NCI-H2107 treated with DMSO at 0.1 percent for 48 hours (cell line): ENCODE data around the gene CA12.
A peak's percentile ranks its signal among the peaks of the same experiment; 100 is the strongest.

Source experiments
- DNase-seq: peaks from one replicate; lab custom pipeline; 2025; ENCODE audit not compliant: unreplicated experiment; lab: John Stamatoyannopoulos, UW

The CA12 gene

DNA sequence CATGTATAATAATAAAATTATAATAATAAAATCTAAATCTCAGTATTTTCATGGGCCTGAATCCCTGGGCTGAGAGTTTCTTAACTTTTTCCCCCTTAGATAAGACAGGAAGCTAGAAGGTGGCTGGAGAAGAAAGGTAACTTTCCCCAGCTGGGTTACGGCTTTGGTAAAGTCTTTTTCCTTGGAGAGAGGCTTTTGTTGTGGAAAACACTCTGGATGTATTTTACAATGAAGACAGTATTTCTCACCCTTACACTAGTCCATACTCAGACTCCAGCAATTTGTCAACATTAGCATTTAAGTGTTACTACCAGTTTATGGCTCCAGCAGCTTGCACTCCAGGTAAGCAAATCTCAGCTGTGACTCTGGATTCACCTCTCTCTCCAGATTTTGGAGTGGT is 69.4 kb downstream of the CA12 start:
- no peak for DNase-seq

DNA sequence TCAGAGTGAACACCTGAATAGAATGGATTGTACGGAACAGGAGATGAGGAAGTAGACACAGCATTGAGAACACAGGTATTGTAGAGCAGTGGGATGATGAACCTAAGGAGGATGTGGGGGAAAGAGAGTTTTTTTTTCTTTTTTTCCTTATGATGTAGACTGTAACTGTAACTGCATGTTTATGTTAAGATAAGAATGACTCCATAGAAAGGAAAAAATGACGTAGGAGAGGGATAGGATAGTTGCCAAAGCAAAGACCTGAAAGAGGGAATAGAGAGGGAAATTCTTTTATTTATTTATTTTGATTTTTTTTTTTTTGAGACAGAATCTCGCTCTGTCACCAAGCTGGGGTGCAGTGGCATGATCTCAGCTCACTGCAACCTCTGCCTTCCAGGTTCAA is 71.0 kb downstream of the CA12 start:
- no peak for DNase-seq

DNA sequence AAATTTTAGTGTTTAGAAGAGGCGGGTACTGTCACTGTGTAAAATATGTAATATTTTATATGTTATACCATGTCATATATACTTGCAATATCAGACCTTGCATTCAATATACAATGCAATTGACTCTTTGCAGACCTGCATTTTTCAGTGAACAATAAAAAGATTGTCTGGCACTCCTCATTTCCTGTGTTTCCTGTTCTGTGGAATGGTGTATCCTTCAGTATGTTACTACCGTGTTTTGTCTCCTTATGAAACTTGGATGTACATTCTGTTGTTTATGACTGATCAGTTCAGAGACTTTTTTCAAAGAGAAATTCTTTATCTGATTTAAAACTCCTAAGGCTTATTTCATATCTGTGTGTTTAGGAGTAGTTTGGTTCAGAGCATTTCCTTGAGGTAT is 72.7 kb downstream of the CA12 start:
- DNase-seq: no peak

DNA sequence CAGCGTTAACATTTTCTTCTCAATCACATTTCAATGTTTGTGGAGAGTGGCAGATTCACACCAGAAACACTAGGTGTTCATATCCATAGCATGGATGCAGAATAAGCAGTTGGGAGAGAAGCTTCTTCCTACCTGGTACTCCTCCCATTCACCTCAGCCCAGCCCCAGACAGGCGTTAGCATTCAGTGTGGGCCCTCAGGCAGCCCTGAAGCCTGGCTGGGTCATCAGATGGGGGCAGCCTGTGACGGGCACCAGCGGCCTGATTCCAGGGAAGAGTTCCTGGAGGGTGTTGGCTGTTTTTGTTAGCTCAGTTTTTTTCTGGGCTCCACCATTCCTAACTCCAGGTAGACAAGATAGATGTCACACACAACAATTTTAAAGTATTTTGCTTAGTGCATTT is 73.2 kb downstream of the CA12 start:
- no peak for DNase-seq

DNA sequence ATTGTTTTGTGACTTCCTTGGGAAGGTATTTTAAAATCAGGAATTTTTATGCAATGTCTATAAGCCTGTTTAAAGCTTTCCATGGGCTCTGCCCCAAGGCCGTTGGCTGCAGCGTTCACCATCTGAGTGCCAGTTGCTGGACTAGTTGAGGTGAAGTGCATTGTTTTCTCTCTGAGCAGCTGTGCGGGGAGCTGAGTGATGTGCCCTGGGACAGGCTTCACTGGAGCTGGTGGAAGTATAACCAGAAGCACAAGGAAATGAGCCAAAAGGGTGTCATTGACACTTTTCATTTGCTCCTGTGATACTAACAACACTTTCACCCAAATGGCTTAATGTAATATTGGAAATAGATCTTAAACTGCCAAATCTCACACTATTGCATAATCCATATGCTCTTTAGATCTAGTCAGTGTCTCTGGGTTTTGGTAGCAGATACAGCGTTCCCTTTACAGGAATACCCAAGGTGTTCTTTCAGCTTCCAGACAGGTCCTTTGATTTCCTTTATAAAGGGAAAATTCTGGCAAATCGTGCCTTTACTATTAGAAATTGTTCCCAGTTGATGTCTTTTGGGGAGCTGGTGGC is 75.1 kb downstream of the CA12 start:
- no peak for DNase-seq

DNA sequence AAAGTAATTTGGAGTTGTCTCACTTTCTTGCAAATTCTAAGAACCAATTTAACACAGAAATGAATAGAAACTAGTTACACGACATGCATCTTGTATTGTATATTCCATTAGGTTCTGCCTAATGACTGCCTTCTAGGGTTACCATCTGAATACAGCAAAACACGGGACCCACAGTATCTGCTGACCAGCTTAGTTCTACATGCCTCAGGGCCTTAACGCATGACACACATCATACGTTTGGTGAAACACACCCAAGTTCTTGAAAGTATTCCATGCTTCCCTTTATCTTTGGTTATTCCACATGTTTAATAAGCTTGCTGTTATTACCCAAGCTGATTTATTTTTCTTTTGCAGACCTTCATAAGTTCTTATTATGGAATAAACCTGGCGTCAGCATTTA is 76.4 kb downstream of the CA12 start:
- no peak for DNase-seq

DNA sequence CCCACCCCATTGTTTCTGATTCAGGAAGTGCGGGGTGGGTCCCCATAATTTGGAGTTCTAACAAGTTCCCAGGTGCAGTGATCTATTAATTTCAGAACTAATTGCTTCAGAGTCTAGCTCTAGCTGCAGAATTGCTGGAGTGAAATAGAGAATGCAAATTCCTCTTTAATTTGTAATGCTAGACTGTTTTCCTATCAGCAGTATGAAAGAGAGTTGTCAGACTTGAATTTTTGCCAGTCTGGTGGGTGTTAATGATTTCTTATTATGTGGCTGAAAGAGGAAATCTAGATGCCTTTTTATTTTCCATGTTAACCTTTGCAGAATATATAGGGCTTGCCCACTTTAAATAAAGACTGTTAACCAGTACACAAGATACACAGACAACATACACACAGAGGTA is 80.6 kb downstream of the CA12 start:
- DNase-seq: no peak

DNA sequence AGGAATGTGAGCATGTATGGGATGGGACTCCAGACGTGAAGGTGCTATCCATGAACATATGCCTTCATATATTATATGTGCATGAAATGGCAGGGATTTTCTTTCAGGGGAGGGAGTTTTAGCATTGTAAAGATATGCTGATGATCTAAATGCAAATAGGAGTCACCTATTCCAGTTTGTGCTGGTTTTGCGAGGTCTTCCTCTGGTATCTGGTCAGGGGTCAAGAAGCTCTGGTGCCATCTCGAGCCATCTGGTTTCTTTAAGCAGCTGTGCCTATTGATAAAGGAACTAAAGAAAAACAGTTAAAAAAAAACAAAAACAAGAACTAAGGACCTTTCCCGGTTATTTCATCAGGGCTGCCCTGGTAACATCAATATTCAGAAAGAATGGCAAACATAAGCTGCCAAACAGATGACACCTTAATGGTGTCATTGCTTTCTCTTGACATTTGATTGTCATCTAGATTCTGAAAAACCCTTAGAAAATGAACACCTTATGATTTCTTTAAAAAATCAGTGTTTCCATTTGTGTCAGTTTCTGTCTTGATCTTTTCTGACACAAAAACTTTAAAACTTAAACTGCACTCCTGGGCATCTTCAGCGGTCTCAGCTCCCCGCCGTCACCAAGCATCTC is 81.6 kb downstream of the CA12 start:
- no peak for DNase-seq

DNA sequence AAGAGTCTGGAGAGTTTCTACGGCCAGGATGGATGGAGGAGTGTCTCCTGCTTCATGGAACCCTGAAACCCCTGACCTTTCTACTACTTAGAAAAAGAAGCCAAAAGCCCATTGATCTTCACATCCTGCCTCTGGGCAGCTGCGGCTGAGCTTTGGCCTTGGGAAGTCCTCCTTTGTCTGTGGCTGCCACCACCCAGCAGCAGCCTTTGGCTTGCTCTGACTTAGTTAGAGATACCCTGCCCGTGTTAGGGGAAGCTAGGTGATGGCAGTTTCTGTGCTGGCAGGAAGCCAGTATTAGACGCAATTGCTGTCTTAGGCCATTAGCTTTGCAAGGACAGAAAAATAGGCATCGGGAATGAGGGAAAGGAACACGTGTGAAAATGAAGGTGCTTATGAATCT is 85.5 kb downstream of the CA12 start:
- no peak for DNase-seq

DNA sequence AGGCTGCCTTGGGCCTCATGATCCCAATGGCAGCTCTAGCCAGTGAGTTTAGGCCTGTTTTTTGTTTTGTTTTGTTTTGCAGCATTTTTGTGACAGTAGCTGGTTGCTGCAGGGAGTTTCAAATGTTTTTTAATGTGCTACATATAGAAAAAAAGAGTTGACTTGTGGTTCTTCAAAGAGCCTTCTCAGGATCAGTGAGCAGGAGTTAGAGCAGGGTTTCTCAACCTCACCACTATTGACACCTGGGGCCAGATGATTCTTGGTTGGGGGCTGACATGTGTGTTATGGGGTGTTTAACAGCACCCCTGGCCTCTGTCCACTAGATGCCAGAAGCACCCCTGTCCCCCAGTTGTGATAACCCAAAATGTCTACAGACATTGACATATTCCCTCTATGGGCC is 86.3 kb downstream of the CA12 start:
- DNase-seq: no peak

DNA sequence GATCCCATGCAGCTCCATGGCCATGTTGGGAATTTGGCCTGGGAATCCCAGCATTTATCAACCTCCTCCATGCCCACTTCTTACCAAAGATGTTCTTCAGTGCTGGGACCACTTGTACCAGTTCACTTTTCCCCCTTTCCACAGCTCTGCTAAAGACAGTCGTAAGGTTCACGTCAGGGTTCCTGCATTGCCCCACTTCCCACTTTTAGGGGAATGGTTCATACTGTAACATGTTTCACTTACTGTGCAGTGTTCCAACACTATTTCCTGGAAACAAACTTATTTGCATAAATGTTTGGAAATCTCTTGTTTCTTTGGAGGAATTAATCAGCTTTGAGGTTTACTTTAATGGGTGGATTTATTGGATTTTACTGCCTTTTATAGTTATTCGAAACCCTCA is 87.3 kb downstream of the CA12 start:
- no peak for DNase-seq

DNA sequence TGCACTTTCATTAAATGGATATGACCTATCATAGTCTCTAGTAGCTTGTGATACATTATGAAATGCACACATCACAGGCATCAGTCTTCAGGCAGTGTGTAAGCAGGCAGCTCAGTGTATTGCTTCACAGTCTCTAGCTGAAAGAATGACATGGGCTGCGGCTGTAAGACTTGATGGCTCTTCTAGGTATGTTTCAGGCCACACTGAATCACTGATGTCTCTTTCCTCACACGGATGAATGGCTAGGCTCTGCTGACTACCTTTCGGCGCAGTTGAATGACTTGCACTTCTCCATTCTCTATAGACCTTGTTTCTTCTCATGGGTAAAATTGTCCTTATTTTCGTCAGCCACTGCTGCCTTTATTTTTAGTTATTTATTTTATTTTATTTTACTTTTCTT is 88.9 kb downstream of the CA12 start:
- no peak for DNase-seq

DNA sequence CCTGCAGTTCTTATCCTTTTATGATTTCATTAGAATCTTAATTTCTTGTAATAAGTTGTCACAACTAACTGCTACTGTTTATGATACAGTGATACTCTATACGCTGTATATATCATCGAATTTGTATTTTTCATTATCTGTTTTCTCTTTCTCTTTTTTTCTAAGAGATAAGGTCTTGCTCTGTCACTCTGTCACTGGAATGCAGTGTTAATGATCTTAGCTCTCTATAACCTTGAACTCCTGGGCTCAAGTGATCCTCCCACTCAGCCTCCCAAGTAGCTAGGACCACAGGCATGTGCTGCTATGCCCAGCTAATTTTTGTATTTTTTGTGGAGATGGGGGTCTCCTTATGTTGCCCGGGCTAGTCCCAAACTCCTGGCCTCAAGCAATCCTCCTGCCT is 89.4 kb downstream of the CA12 start:
- no peak for DNase-seq

DNA sequence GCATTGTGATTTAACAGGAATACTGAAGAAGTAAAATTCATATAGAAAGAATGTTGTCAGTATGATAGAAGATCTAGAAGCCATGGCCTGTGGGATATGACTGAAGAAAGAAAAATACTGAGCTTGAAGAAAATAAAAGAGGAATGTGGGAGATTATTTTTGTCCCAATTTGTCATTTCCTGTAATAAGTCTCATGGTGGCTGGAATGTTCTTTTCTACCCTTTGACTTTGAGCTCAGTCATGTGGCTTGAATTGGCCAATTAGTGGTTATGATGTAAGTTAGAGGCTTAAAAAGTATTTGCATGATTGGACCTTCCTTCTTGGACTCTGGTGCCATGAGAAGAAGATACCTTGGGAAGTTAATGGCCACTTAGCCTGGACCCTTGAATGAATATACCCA is 90.1 kb downstream of the CA12 start:
- DNase-seq: no peak

DNA sequence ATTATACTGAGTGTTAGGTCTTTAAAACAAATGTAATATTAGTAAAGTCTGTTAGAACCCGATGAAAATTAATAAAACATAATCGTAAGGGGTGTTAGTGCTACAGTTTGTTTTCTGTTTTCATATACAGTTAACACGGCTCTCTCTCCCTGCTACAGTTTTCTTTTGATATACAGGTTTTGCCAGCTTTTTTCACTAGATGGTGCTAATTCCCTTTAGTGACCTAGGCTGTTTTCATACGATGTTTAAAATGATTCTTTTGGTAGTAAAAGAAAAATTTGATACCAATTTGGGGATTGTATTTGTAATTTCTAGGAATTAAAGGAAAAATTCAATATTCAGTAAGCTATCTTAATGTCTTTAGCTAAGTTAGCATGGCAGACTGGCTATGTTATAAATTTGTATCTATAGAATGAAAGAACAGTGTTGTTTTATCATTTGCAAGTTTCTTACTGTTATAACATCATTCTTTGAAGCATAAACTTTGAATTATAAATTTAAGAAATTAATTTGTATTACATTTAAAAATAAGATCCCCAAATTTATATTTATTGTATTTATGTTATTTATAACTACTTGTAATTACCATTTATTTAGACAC is 92.8 kb downstream of the CA12 start:
- peak; percentile 42 for DNase-seq

DNA sequence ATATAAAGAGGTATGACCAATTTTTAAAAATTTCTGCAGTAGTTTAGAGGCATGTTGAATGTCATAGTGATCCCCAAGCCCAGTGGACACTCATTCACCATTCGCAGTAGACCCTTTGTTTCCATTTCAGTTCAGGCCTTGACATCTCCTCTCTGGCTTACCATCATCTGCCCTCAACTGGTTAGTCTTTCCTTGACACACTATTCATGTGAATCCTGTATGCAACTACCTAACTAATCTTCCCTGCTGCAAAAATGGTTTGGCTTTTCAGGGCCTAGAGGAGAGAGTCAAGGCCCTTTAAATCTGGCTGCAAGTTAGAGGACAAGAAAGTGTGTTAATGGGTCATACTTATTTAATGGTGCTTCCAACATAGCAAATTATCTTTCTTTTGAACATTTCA is 93.3 kb downstream of the CA12 start:
- DNase-seq: no peak

DNA sequence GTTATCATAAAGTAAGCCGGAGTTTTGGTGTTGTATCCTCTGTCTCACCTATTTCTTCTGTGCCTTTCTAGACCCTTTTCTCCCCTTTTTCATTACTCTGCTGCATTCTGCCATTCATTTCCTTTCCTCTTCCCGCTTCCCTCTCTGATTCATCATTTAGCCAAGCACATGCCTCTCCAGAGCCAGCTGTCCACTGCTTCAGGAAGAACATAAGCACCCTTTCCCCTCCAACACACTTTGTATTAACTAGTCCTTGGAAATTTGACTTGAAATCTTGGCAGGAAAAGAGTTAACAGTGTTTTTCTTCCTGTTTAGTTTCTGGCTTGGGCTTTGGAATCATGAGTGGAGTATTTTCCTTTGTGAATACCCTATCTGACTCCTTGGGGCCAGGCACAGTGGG is 94.5 kb downstream of the CA12 start:
- DNase-seq: no peak

DNA sequence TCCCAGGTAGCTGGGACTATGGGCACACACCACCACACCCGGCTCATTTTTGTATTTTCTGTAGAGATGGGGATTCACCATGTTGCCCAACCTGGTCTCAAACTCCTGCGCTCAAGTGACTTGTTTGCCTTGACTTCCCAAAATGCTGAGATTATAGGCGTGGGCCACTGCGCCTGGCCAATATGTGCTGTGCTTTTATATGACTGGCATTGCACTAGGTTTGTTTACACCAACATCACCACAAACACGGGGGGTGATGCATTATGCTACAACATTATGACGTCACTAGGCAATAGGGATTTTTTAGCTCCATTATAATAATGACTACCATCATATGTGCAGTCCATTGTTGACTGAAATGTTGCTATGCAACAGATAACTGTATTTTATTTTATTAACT is 97.3 kb downstream of the CA12 start:
- no peak for DNase-seq

DNA sequence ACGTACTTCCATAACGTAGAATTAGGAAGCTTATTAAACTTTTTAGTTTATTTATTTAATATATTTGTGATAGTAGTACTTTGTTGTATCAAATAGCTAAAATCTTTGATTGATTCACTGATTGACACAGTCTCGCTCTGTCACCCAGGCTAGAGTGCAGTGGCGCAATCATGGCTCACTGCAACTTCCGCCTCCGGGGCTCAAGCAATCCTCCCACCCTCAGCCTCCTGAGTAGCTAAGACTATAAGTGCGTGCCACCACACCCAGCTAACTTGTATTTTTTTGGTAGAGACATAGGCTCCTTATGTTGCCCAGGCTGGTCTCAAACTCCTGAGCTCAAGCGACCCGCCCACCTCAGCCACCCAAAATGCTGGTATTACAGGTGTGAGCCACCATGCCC is 98.5 kb downstream of the CA12 start:
- no peak for DNase-seq

DNA sequence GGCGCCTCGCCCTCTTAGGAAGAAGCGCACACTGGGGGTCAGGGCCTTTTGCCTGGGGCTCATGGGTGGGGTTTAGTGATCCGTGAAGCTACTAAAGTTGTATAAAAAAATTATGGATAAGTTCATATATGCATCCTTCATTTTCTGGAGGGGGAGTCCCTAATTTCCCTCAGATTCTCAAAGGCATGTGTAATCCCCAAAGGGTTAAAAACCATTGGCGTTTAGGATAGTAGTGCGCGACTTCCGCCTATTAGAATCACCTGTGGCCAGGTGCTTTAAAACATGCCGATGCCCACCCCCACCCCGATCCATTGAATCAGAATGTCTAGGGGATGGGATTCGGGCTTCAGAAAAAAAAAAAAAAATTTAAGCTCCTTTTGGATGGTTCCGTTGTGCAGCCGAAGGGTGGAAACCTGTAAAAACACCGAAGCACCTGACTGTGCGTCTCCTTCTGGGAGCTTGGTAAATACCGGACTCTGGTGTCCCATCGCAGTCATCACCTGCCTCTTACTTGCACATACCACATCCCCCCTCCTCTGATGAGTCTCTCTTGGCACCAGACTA is 103.7 kb downstream of the CA12 start:
- no peak for DNase-seq

DNA sequence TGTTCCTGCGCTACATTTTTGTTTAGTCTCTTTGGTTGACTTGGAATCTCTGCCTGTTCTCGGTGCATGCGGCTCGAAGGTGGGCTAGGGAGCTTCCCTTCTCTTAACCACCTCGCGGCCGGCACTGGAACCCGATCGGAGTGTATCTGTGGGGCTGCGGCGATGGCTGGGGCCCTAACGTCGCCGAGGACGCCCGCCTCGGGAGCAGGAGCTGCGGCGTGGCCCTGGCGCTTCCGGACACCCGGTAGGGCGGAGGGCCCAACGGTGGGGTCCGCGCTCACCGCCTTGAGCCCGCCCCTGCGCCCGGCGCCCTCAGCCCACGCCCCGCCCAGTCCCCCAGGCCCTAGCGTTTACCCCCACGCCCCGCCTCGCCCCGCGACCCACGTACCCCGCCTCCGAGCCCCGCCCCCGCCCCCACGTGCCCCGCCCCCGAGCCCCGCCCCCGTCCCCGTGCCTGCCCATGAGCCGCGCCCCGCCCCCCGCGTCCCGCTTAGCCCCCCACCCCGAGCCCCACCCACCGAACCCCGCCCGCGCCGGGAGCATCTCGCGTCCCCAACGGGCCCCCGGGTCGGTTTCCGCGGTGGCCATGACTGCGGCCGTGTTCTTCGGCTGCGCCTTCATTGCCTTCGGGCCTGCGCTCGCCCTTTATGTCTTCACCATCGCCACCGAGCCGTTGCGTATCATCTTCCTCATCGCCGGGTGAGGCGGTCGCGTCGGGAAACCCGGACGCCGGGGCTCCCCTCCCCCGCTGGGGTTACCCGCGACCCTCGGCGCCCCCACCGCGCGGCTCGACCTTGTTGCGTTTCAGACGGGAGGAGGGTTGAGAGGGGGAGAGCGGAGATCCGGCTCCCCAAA is 104.4 kb downstream of the CA12 start, which contains the start of gene APH1B:
Gene APH1B, plus strand, starts transcription at position 568 of the 855 bp plus-strand sequence. Its CDS starts 19 bp downstream, at position 587.
- DNase-seq: no peak
